ENCODE measurements around the gene PTPRCAP. TPM values are rescaled to one million over a fixed set of nuclear protein-coding genes. Genes with fewer than 3 reads are reported as not detected.
A peak's percentile ranks its signal among the peaks of the same experiment; 100 is the strongest.

PTPRCAP gene
- total RNA-seq, 1 experiment from 2014 or later: 1.7 TPM

DNA sequence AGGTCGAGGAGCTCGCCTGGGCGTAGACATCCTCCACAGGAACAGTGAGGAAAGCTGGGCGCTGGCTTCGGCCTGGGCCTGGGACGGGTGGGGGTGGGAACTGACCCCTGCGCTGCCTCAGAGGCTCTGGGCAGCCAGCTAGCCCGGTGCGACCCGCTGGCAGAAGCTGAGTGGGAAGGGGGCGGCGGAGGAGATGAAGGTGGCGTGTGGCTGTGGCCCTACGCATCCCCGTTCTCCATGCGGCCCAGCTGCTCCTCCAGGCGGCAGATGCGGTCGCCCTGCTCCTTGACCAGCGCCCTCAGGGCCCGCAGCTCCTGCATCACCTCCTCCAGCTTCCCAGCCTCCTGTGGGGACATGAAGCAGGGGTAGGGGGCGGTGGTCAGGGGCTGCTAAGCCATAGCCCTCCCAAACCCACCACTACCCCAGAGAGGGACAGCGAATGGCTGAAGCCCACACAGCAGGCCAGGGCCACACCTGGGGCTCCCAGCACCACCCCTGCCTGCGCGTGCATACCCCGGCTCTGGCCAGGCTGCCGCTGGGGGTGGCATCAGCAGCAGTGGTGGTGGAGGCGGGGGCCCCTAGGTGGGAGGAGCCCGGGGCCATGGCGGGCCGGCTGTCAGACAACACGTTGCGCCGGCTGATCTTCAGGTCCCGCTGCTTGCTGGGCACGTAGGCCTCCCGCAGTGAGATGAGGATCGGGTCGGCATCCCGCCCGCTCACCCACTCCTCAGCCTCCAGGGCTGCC is 848 bp upstream of the PTPRCAP start:
- Histone ChIP-seq H3K4me2 (ENCODE audit: insufficient read depth, insufficient read length, low read length) (no peak overlapping the region), H2BK12ac (ENCODE audit: insufficient read length, low read depth, low read length) (no peak overlapping the region), H3K4me1 (ENCODE audit: insufficient read depth, low read length) (no peaks in the 10 kb centered on the region; the same call in 1 of the 2 replicates), H4K20me1 (ENCODE audit: control insufficient read depth, insufficient read depth, insufficient read length) (no peaks in the 10 kb centered on the region), H3K56ac (ENCODE audit: insufficient read length, low read depth, low read length) (no peak overlapping the region), H3K18ac (ENCODE audit: insufficient read length, low read depth, low read length) (no peak overlapping the region), H4K8ac (replicated peaks; ENCODE audit: insufficient read length, low read depth, low read length) (no peak overlapping the region), H3K23ac (ENCODE audit: insufficient read length, low read depth, low read length) (no peak overlapping the region), H3K23me2 (ENCODE audit: insufficient read length, low read depth, low read length, poor library complexity, severe bottlenecking) (peaks cover 4% of the 10 kb centered on the region), H3K27me3 (ENCODE audit: insufficient read depth, low read length) (no peaks in the 10 kb centered on the region), H2BK20ac (ENCODE audit: low read depth, low read length, poor library complexity, severe bottlenecking) (no peak overlapping the region), H3K14ac (ENCODE audit: insufficient read depth, low read length) (no peak overlapping the region), H2AFZ (ENCODE audit: low read length) (no peak overlapping the region), H4K91ac (ENCODE audit: insufficient read length, low read depth, low read length) (no peak overlapping the region), H3K4ac (ENCODE audit: low read depth, low read length) (no peak overlapping the region), H3T11ph (ENCODE audit: low read length) (no peak overlapping the region), H3K27ac (ENCODE audit: insufficient read length, low read depth, low read length) (no peak overlapping the region), H3K9me3 (ENCODE audit: control insufficient read depth, low read depth, low read length) (no peaks in the 10 kb centered on the region), H4K5ac (ENCODE audit: insufficient read length, low read depth, low read length) (no peak overlapping the region), H3K79me2 (ENCODE audit: insufficient read depth, low read length) (no peaks in the 10 kb centered on the region), H3K9ac (ENCODE audit: extremely low read depth, insufficient read length, low read length) (no peak overlapping the region), H2BK5ac (ENCODE audit: insufficient read length, low read length) (no peak overlapping the region), H2AK5ac (ENCODE audit: insufficient read length, low read length) (no peak overlapping the region), H3K79me1 (ENCODE audit: insufficient read depth, low read depth, low read length, poor library complexity, severe bottlenecking) (no peaks in the 10 kb centered on the region), H2BK120ac (ENCODE audit: low read depth, low read length, poor library complexity, severe bottlenecking) (no peak overlapping the region), H2BK15ac (ENCODE audit: low read depth, low read length) (no peak overlapping the region)
- no CpG with 5 or more reads among the region's 41 CpGs for WGBS (ENCODE audit: extremely low coverage, insufficient read length, low lambda C conversion rate)
- peak; percentile 58 for DNase-seq
- Mint-ChIP-seq H3K9me3 (no peaks in the 10 kb centered on the region), H3K4me3 (no peak overlapping the region), H3K4me1 (peaks cover 4 to 15% of the 10 kb centered on the region in 2 experiments), H3K36me3 (ENCODE audit: insufficient read depth in 1 of 3, low read depth in 3 of 3) (peaks cover 10 to 44% (median 40%) of the 10 kb centered on the region in 3 experiments; a peak in 6 of 7 replicates), H3K27ac (peak overlapping the region in 1 of 3 experiments; percentile 47; a peak in 1 of 7 replicates), H3K27me3 (ENCODE audit: low read depth) (no peaks in the 10 kb centered on the region; the same call in 1 of the 2 replicates)
- TF ChIP-seq, protein P1, sequence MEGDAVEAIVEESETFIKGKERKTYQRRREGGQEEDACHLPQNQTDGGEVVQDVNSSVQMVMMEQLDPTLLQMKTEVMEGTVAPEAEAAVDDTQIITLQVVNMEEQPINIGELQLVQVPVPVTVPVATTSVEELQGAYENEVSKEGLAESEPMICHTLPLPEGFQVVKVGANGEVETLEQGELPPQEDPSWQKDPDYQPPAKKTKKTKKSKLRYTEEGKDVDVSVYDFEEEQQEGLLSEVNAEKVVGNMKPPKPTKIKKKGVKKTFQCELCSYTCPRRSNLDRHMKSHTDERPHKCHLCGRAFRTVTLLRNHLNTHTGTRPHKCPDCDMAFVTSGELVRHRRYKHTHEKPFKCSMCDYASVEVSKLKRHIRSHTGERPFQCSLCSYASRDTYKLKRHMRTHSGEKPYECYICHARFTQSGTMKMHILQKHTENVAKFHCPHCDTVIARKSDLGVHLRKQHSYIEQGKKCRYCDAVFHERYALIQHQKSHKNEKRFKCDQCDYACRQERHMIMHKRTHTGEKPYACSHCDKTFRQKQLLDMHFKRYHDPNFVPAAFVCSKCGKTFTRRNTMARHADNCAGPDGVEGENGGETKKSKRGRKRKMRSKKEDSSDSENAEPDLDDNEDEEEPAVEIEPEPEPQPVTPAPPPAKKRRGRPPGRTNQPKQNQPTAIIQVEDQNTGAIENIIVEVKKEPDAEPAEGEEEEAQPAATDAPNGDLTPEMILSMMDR (conservative IDR thresholded peaks at IDR 0.05): no peak
